Measurements from ENCODE around the gene PGRMC1. TPM values are rescaled to one million over a fixed set of nuclear protein-coding genes. Genes with fewer than 3 reads are reported as not detected.
"Not testable (repeated sequence)": the region's sequence is repeated elsewhere in the genome, so short reads cannot be mapped to it uniquely, and the experiment has no call there.

The PGRMC1 gene
- total RNA-seq: 16.5 TPM
- long read RNA-seq, transcript PGRMC1-201 (3 exons, 1,911 nt): major isoform, 21 of 22 reads
- long read RNA-seq, partial matches to known transcripts: 1 of 22 reads
- long read RNA-seq, other reads (novel, unspliced or antisense): 0 of 22 reads

- DNase-seq (ENCODE audit: low spot score): peak; percentile 91
- intact Hi-C loops (cut with DNase I): no loop called here
These were observed at the start of gene PGRMC1 for GRCh38 chrX:119235872-119236622. Gene PGRMC1, plus strand, starts transcription at chrX:119236285. Its CDS starts 79 bp downstream, at chrX:119236364.

GRCh38 chrX:119186763-119187162, 49.3 kb upstream of the PGRMC1 start:
- no peak for DNase-seq (ENCODE audit: low spot score)
- intact Hi-C loops (cut with DNase I): no loop called here

- no peak for DNase-seq (ENCODE audit: low spot score)
- intact Hi-C loops (cut with DNase I): no loop called here
These were observed 48.8 kb upstream of the PGRMC1 start for GRCh38 chrX:119187298-119187697.

- DNase-seq (ENCODE audit: low spot score): no peak
- intact Hi-C loops (cut with DNase I): no loop called here
These were observed 47.0 kb upstream of the PGRMC1 start for GRCh38 chrX:119189115-119189514.

GRCh38 chrX:119189595-119189994, 46.5 kb upstream of the PGRMC1 start:
- intact Hi-C loops (cut with DNase I): no loop called here
- DNase-seq (ENCODE audit: low spot score): no peak

GRCh38 chrX:119190091-119190681, 45.9 kb upstream of the PGRMC1 start:
- intact Hi-C loops (cut with DNase I): no loop called here
- DNase-seq (ENCODE audit: low spot score): no peak

GRCh38 chrX:119190831-119191230, 45.3 kb upstream of the PGRMC1 start:
- DNase-seq (ENCODE audit: low spot score): no peak
- intact Hi-C loops (cut with DNase I): no loop called here

GRCh38 chrX:119194621-119195020, 41.5 kb upstream of the PGRMC1 start:
- DNase-seq (ENCODE audit: low spot score): no peak
- intact Hi-C loops (cut with DNase I): no loop called here

- no peak for DNase-seq (ENCODE audit: low spot score)
- intact Hi-C loops (cut with DNase I): no loop called here
These were observed 34.5 kb upstream of the PGRMC1 start for GRCh38 chrX:119201570-119201969.

- DNase-seq (ENCODE audit: low spot score): no peak
- intact Hi-C loops (cut with DNase I): no loop called here
These were observed 29.9 kb upstream of the PGRMC1 start for GRCh38 chrX:119206203-119206602.

GRCh38 chrX:119207483-119207882, 28.6 kb upstream of the PGRMC1 start:
- DNase-seq (ENCODE audit: low spot score); intact Hi-C loops (cut with DNase I): not testable (repeated sequence)

- DNase-seq (ENCODE audit: low spot score): no peak
- intact Hi-C loops (cut with DNase I): no loop called here
These were observed 27.6 kb upstream of the PGRMC1 start for GRCh38 chrX:119208401-119209057.

GRCh38 chrX:119210931-119211648, 25.0 kb upstream of the PGRMC1 start:
- intact Hi-C loops (cut with DNase I): loop anchor here (10.0 kb wide), 1 partner anchor 366 kb away; no protein-coding TSS in a partner anchor
- DNase-seq (ENCODE audit: low spot score): not testable (repeated sequence)

GRCh38 chrX:119211649-119212014, 24.5 kb upstream of the PGRMC1 start:
- intact Hi-C loops (cut with DNase I): loop anchor here (10.0 kb wide), 1 partner anchor 367 kb away; no protein-coding TSS in a partner anchor
- no peak for DNase-seq (ENCODE audit: low spot score)

GRCh38 chrX:119218198-119218597, 17.9 kb upstream of the PGRMC1 start:
- no peak for DNase-seq (ENCODE audit: low spot score)
- intact Hi-C loops (cut with DNase I): loop anchor here (5.0 to 10.0 kb wide), 2 partner anchors 101 to 373 kb away; no protein-coding TSS in a partner anchor

- intact Hi-C loops (cut with DNase I): no loop called here
- DNase-seq (ENCODE audit: low spot score): no peak
These were observed 13.2 kb upstream of the PGRMC1 start for GRCh38 chrX:119222932-119223331.

GRCh38 chrX:119223783-119224182, 12.3 kb upstream of the PGRMC1 start:
- DNase-seq (ENCODE audit: low spot score): no peak
- intact Hi-C loops (cut with DNase I): no loop called here

- intact Hi-C loops (cut with DNase I): no loop called here
- no peak for DNase-seq (ENCODE audit: low spot score)
These were observed 9.6 kb upstream of the PGRMC1 start for GRCh38 chrX:119226446-119226845.

GRCh38 chrX:119228512-119229252, 7.4 kb upstream of the PGRMC1 start:
- DNase-seq (ENCODE audit: low spot score): no peak
- intact Hi-C loops (cut with DNase I): no loop called here
